HG02623 (cell line): ENCODE results near the gene UMODL1.

Experiments
- ATAC-seq: cut with Tn5 transposase; IDR thresholded peaks from one replicate; pipeline ENCODE4 v1.9.1; 2021; ENCODE audit warnings: moderate library complexity; ENCODE audit not compliant: unreplicated experiment

The UMODL1 gene

GRCh38 chr21:42145569-42146272, 74.6 kb downstream of the UMODL1 start:
- ATAC-seq, result no peak

GRCh38 chr21:42146273-42146805, 75.2 kb downstream of the UMODL1 start:
- ATAC-seq, result no peak

GRCh38 chr21:42146821-42147220, 75.7 kb downstream of the UMODL1 start:
- ATAC-seq, result no peak

- no peak for ATAC-seq
These were observed 76.4 kb downstream of the UMODL1 start for GRCh38 chr21:42147386-42148020.

GRCh38 chr21:42148097-42148496, 77.0 kb downstream of the UMODL1 start:
- no peak for ATAC-seq

GRCh38 chr21:42148584-42148983, 77.5 kb downstream of the UMODL1 start:
- no peak for ATAC-seq

- no peak for ATAC-seq
These were observed 78.7 kb downstream of the UMODL1 start for GRCh38 chr21:42149656-42150473.

- no peak for ATAC-seq
These were observed 79.5 kb downstream of the UMODL1 start for GRCh38 chr21:42150474-42151085.

- ATAC-seq, result no peak
These were observed 80.2 kb downstream of the UMODL1 start for GRCh38 chr21:42151148-42151947.

GRCh38 chr21:42151948-42152220, 80.8 kb downstream of the UMODL1 start:
- ATAC-seq, result no peak

- no peak for ATAC-seq
These were observed 82.0 kb downstream of the UMODL1 start for GRCh38 chr21:42153046-42153686.

- no peak for ATAC-seq
These were observed 82.6 kb downstream of the UMODL1 start for GRCh38 chr21:42153746-42154145.

GRCh38 chr21:42154237-42155044, 83.3 kb downstream of the UMODL1 start:
- ATAC-seq, result no peak

GRCh38 chr21:42155045-42155855, 84.1 kb downstream of the UMODL1 start:
- no peak for ATAC-seq

GRCh38 chr21:42156690-42157605, 85.8 kb downstream of the UMODL1 start:
- no peak for ATAC-seq

GRCh38 chr21:42157606-42158310, 86.6 kb downstream of the UMODL1 start:
- ATAC-seq, result no peak

GRCh38 chr21:42158846-42159245, 87.7 kb downstream of the UMODL1 start:
- ATAC-seq, result no peak
